HG03558 (cell line): Measurements from ENCODE around the gene S100A3.
A peak's percentile ranks its signal among the peaks of the same experiment; 100 is the strongest.
"Not testable (repeated sequence)": the region's sequence is repeated elsewhere in the genome, so short reads cannot be mapped to it uniquely, and the experiment has no call there.

Experiments
- ATAC-seq: cut with Tn5 transposase; IDR thresholded peaks from one replicate; pipeline ENCODE4 v1.9.1; 2021; ENCODE audit warnings: moderate number of reproducible peaks; ENCODE audit not compliant: unreplicated experiment; ENCODE audit errors: extremely low read depth

The S100A3 gene, protein sequence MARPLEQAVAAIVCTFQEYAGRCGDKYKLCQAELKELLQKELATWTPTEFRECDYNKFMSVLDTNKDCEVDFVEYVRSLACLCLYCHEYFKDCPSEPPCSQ

DNA sequence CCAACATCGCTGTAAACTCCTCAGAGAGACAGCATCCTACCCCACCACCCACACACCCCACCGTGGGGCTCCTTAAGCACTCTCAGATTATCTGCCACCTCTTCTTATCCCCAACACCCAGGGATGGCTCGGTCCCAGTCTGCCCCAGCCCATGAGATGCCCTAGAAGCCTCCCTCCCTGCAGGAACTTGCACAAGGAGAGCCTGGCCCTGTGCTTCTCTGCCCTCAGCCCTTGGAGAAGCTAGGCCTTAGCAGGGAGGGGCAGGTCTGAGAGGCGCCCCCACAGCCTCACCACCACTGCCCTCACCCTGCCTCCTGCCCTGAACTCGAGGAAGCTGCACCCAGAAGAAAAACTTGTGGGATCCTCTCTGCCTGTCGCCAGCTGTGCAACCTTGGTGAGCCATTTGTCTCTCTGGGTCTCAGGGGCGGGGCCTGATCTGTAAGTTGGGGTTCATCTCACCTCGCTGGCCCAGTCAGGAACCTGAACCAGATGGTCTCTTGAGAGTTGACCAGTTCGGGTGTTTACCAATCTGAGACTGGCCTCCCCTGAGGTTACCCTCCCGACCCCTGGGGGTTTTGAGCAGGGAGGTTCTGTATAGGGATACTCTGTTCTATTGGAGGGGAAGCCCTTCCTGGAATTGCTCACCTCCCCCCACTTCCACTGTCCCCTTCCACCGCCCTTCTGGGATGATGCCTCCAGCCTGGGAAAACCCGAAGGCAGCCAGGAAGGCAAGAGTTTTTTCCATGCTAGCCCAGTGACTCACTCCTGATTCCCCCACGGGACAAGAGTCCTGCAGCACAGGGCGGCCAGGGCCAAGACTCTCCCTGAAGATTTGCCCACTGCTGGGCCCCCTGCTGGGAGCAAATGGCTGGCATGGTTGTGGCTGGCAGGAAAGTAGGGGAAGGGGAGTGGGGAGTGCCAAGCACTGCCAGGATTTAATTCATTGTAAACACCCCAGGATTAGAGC lies at the start of gene S100A3:
S100A3 (minus strand) TSS at position 537 of the 967 bp plus-strand sequence. CDS start 773 bp downstream, outside the sequence.
- ATAC-seq, result no peak

DNA sequence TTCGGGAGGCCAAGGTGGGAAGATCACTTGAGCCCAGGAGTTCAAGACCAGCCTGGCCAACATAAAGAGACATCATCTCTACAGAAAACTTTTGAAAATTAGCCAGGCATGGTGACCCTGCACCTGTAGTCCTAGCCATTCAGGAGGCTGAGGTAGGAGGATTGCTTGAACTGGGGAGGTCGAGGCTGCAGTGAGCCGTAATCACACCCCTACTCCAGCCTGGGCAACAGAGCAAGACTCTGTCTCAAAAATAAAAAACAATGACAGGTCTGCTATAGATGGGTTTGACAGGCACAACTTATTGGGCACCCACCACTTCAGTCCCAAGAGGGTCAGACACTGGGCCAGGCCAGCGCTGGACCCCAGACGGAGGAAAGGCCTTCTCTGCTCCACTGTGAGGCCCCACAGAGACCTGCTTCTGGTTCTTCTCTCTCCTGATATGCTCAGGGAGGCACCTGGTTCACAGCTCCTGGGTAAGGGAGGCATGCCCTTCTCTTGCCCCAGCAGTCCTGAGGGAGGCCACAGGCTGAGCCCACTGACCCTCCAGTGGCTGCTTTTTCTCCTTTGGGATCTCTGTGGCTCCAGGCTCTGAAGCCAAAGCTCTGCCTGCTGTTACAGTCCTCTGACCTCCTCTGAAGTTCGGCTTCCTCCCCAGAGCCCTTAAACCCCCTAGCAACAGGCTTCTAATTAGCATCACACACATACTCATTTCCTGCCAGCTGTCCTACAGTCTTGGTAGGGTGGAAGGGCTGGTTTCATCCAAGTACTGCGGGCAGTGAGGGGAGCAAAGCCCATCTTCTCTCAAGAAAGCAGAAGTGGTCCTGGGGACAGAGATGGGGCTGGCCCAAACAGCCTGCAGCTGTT lies 49.5 kb upstream of the S100A3 start:
- ATAC-seq, result peak; percentile 89

DNA sequence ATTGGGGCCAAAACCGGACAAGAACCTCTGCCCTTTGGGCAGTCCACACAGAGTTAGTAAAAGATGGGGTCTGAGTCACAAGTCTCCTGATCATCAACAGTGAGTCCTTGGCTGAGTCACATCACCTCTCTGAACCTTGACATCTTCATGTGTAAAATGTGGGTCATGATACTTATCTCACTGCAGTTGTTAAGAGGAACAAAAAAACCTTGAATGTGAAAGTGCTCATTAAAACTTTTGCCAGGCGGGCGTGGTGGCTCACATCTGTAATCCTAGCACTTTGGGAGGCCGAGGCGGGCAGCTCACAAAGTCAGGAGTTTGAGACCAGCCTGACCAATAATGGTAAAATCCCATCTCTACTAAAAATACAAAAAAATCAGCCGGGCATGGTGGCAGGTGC lies 48.1 kb upstream of the S100A3 start:
- no peak for ATAC-seq

DNA sequence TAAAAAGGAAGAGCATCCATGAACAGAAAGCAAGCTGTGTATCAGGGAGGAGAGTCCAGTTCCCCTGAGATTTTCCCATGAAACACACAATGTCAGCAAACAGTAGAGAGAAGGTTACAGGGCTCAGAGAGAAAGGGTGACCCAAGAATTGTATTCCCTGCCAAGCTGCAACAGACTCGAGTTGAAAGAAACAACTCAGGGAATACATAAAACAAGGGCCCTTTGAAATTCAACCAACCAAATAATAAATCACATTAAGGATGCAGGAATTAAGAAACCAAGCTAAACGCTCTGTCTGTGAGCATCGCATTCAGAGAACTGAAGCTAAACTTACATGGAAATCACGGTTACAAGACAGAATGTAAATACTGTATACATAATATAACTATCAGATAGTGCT lies 43.7 kb upstream of the S100A3 start:
- ATAC-seq, result no peak

DNA sequence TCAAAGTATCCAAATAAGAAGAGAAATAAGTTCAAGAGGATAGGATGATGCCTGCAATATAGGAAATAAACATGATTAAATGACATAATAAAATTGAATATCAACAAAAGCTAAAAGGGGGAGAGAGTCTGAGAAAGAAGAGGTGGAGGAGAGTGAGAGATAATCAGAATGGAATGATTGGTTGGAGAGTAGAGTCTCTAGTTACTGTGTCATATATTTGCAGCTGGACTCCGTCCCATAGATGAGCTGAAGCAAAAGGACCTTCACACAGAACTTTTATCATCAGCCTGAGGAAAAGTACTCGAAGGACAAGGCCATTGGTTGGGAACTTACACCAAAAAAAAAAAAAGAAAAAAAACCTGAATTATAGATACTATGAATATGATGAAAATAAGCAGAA lies 39.4 kb upstream of the S100A3 start:
- no peak for ATAC-seq

DNA sequence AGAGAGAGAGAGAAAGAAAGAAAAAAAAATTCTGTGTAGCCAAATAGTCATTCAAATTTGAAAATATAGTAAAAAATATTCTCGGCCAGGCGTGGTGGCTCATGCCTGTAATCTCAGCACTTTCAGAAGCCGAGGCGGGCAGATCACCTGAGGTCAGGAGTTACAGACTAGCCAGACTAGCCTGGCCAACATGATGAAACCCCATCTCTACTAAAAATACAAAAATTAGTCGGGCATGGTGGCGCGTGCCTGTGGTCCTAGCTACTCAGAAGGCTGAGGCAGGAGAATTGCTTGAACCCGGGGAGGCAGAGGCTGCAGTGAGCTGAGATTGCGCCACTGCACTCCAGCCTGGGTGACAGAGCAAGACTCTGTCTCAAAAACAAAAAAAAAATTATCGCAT lies 39.0 kb upstream of the S100A3 start:
- not testable (repeated sequence) for ATAC-seq

DNA sequence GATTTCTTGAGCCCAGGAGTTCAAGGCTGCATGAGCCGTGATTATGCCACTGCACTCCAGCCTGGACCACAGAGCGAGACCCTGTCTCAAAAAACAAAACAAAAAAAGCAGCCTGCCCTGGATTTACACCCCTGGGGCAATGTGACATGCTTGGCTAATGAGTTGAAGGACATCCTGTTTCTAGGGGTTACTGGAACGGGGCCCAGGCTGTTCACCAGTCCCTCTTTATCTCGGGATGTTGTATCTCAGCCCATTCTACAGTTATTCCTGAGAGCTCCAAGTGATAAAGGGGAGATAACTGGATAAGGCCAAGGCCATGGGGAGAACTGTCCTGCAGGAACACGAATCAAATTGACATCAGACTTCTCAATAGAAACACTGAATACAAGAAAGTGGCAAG lies 38.3 kb upstream of the S100A3 start:
- no peak for ATAC-seq

DNA sequence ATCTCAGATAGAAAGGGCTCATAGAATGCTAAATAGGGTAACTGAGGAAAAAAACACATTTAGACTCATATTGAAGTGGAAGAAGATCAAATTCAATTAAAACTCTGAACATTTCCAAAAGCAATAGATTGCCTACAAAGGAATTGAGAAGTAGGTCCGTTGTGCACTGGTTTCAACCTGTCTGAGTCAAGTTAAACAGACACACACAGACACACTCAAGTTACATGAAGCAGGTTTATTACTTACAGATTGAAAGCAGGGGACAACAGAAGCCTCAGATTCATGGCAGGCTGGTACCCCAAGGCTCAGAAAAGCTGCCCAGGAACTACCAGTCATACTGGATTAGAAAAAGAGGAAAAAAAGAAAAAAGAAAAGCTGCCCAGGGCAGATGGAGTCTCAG lies 37.3 kb upstream of the S100A3 start:
- ATAC-seq, result no peak

DNA sequence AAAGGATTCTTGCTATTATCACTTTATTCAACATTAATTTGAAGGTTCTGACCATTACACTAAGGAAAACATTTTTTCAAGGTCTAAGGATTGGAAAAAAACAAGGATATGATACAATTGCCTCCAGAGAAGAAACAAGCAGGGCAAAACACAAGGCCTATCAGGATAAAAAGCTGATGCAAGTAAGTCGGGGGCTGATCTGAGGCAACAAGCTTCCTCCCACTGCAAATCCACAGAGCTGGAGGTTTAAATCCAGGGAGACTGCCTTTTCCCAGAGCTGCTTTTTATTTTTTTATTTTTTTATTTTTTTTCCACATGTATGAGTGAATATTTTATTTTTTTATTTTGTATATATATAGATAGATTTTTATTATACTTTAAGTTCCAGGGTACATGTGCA lies 35.9 kb upstream of the S100A3 start:
- no peak for ATAC-seq

DNA sequence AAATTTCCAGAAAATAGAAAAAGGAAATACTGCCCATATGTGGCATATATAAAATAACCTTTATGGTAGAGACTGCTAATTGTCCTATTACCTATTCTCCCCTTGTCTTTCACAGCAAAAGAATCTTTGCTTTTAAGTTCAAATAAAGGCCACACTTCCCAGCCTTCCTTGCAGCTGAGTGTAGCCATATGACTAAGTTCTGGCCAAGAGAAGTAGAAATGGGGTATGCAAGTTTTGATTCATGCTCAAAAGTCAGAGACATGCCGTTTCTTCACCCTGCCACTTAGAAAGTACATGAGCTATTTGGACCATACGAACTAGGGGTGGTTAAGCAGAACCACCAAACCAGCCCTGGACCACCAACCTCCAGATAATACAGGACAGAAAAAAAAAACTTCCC lies 34.9 kb upstream of the S100A3 start:
- ATAC-seq, result no peak

DNA sequence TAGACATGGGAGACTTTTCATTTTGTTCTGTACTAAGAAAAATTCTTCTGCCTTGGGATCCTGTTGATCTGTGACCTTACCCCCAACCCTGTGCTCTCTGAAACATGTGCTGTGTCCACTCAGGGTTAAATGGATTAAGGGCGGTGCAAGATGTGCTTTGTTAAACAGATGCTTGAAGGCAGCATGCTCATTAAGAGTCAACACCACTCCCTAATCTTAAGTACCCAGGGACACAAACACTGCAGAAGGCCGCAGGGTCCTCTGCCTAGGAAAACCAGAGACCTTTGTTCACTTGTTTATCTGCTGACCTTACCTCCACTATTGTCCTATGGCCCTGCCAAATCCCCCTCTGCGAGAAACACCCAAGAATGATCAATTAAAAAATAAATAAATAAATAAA lies 34.5 kb upstream of the S100A3 start:
- ATAC-seq, result not testable (repeated sequence)

DNA sequence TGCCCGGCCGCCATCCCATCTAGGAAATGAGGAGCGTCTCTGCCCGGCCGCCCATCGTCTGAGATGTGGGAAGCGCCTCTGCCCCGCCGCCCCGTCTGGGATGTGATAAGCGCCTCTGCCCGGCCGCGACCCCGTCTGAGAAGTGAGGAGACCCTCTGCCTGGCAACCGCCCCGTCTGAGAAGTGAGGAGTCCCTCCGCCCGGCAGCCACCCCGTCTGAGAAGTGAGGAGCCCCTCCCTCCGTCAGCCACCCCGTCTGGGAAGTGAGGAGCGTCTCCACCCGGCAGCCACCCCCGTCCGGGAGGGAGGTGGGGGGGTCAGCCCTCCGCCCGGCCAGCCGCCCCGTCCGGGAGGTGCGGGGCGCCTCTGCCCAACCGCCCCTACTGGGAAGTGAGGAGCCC lies 33.8 kb upstream of the S100A3 start:
- not testable (repeated sequence) for ATAC-seq

DNA sequence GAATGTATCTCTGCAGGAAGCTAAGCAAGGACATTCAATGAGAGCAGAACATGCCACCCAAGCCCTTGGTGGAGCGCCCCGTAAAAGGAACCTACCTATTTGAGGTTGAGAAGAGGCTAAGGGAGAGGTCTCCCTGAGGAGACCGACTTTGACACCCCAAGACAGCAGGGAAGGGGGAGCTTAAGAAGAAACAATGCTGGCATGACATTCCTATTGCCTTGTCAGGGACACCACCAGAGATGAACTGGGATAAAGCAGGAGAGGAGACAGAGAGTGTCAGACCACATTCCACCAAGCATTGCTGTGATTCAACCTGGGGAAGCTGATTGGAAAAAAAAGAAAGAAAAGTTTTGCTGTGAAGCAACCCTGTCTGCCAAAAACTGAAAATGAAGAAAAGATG lies 29.9 kb upstream of the S100A3 start:
- ATAC-seq, result no peak

DNA sequence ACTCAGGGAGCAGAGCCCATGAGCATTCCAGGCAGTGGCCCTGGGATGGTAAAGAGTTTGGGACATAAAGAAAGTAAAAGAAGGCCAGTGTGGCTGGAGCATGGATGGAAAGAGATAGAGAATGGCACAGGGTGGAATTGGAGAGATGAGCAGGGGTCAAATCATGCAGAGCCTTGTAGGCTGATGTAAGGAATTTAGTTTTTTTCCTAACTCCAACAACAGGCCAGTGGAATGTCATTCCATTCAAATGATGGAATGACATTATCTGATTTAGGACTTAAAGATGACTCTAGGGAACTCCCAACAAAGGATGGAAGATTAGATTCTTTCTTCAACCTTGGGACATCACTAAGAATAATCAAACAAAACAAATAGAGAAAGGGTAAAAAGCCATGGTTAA lies 29.4 kb upstream of the S100A3 start:
- no peak for ATAC-seq

DNA sequence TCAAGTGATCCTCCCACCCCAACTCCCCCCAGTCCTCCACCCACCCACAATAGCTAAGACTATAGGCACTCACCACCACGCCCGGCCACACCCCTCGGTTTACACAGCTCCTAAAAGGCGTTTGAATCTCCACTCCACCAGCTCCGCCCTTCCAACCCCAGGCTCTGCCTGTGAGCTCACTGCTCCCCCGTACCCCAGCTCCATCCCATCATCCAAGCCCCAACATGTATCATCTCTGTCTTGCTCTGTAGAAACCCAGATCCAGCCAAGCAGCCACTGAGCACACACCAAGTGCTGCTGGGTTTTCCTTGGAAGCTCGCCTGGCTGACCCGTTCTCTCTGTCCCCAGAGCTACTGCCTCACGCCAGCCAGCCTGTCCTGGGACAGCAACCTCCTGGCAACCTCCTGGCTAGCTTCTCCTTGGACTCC lies 28.6 kb upstream of the S100A3 start:
- ATAC-seq, result no peak

DNA sequence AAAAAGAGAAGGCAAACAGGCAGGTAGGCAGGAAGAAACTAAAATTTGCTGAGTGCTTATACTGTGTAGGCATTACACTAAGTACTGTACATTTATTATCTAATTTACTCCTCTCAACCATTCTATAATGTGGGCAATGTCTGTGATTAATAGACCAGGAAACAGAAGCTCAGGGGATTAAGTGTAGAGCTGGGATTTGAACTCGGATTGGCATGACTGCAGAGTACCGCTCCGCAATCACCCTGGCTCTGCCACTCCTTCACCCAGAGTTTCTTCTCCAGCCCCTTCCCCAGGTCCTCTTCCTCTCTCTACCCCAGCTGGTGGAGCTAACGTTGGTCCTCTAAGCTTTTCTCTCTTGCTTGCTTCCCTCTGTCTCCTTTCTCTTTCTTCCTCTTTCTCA lies 28.1 kb upstream of the S100A3 start:
- no peak for ATAC-seq

DNA sequence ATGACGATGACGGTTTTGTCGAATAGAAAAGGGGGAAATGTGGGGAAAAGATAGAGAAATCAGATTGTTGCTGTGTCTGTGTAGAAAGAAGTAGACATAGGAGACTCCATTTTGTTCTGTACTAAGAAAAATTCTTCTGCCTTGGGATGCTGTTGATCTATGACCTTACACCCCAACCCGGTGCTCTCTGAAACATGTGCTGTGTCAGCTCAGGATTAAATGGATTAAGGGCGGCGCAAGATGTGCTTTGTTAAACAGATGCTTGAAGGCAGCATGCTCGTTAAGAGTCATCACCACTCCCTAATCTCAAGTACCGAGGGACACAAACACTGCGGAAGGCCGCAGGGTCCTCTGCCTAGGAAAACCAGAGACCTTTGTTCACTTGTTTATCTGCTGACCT lies 26.4 kb upstream of the S100A3 start:
- not testable (repeated sequence) for ATAC-seq

DNA sequence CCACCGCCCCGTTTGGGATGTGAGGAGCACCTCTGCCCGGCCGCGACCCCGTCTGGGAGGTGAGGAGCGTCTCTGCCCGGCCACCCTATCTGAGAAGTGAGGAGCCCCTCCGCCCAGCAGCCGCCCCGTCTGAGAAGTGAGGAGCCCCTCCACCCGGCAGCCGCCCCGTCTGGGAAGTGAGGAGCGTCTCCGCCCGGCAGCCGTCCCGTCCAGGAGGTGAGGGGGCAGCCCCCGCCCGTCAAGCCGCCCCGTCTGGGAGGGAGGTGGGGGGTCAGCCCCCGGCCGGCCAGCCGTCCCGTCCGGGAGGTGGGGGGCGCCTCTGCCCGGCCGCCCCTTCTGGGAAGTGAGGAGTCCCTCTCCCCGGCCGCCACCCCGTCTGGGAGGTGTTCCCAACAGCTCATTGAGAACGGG lies 26.0 kb upstream of the S100A3 start:
- not testable (repeated sequence) for ATAC-seq

DNA sequence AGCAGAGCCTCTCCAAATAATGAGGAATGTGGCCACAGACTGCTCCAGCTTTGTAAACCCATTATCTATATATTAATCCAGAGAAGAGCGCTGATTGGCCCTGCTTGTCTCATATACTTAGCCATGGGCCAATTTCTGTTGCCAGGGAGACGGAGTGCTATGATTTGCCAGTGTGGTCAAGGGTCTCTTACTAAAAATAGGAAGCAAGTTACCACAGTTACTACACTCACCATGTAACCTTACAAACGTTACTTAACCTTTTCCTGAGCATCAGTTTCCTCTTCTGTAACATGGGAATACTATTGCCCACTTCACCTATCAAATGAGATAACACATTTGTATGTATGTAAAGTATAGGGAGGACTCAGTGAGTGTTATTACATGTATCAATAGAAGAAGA lies 24.3 kb upstream of the S100A3 start:
- no peak for ATAC-seq

DNA sequence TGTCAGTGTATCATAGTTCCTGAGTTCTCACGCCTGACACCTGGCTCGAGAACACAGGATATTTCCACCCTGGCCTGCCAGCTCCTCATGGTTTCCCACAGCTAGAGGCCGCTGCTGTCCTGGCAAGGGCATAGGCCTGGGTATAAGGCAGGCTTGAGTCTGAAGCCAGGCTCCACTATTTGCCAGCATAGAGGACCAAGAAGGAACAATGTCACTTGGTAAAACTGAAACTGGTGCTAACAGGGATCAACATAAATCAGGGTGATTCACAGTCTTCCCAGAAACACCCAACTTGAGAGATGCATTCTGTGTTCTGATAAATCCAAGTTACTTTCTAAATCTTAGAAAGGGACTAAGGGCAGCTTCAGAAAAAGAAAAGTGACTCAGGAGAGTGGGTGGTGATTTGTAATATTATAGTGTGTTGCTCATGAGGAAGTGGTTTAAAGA lies 23.5 kb upstream of the S100A3 start:
- ATAC-seq, result no peak

DNA sequence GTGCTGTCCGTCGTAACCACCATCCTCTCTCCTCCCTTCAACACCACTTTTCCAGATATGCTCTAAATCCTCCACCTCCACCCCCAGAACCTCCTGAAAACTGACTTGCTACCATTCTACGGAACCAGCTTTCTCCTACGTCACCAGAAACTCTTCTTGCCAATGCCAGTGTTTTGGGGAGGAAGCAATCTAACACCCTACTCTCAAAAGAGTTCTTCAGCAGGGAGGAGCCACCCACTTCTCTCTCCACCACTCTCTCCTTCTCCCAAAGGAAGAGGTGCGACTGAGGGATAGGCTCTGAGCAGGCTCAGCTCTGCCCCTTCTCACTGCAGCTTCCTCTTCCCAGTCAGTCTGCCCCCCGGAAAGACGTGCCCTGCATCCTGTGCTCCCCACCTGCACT lies 22.6 kb upstream of the S100A3 start:
- no peak for ATAC-seq
